H9 (cell line): ENCODE data around the gene CDH4. TPM values are rescaled to one million over a fixed set of nuclear protein-coding genes. Genes with fewer than 3 reads are reported as not detected.
A peak's percentile ranks its signal among the peaks of the same experiment; 100 is the strongest.

ENCODE experiments used
- DNase-seq: peaks from one replicate; pipeline ENCODE4 v3.0.0-alpha.2; 2017
- H2AFZ ChIP-seq: one replicate; pipeline ENCODE4 v1.6.1; 2013; ENCODE audit warnings: mild to moderate bottlenecking, low read length, control low read depth, moderate library complexity
- H2AK5ac ChIP-seq: 2 replicates; pipeline ENCODE4 v1.6.1; 2013; ENCODE audit warnings: low read length, control low read depth, mixed read lengths; ENCODE audit not compliant: insufficient read length
- H2BK120ac ChIP-seq: one replicate; pipeline ENCODE4 v1.6.1; 2013; ENCODE audit warnings: low read depth, mild to moderate bottlenecking, low read length, control low read depth, inconsistent platforms; ENCODE audit not compliant: poor library complexity, severe bottlenecking
- H2BK12ac ChIP-seq: 2 replicates; pipeline ENCODE4 v1.6.1; 2013; ENCODE audit warnings: low read length, control low read depth, mixed read lengths, low read depth; ENCODE audit not compliant: insufficient read length
- H2BK15ac ChIP-seq: 2 replicates; pipeline ENCODE4 v1.6.1; 2013; ENCODE audit warnings: low read depth, low read length, control low read depth
- H2BK20ac ChIP-seq: one replicate; pipeline ENCODE4 v1.6.1; 2013; ENCODE audit warnings: low read depth, mild to moderate bottlenecking, low read length, control low read depth, inconsistent platforms; ENCODE audit not compliant: poor library complexity, severe bottlenecking
- H2BK5ac ChIP-seq: 2 replicates; pipeline ENCODE4 v1.6.1; 2013; ENCODE audit warnings: low read length, control low read depth, mixed read lengths; ENCODE audit not compliant: insufficient read length
- H3K14ac ChIP-seq: 2 replicates; pipeline ENCODE4 v1.6.1; 2013; ENCODE audit warnings: low read length, control low read depth; ENCODE audit not compliant: insufficient read depth
- H3K18ac ChIP-seq: 2 replicates; pipeline ENCODE4 v1.6.1; 2013; ENCODE audit warnings: low read depth, mild to moderate bottlenecking, mixed read lengths, low read length, control low read depth; ENCODE audit not compliant: insufficient read length
- H3K23ac ChIP-seq: 2 replicates; pipeline ENCODE4 v1.6.1; 2013; ENCODE audit warnings: low read length, control low read depth, mixed read lengths, low read depth; ENCODE audit not compliant: insufficient read length
- H3K23me2 ChIP-seq: 2 replicates; pipeline ENCODE4 v1.6.1; 2013; ENCODE audit warnings: low read depth, mild to moderate bottlenecking, mixed read lengths, low read length, control low read depth; ENCODE audit not compliant: insufficient read length, poor library complexity, severe bottlenecking
- H3K27ac ChIP-seq: 2 replicates; pipeline ENCODE4 v1.5.1; 2013; ENCODE audit warnings: low read length, control low read depth, mixed read lengths, low read depth; ENCODE audit not compliant: insufficient read length
- H3K27me3 ChIP-seq: 2 replicates; pipeline ENCODE4 v1.6.1; 2013; ENCODE audit warnings: low read length, control low read depth, inconsistent platforms; ENCODE audit not compliant: insufficient read depth
- H3K4ac ChIP-seq: 2 replicates; pipeline ENCODE4 v1.6.1; 2013; ENCODE audit warnings: low read depth, mild to moderate bottlenecking, control low read depth, inconsistent platforms, low read length, moderate library complexity
- H3K4me1 ChIP-seq: 2 replicates; pipeline ENCODE4 v1.6.1; 2013; ENCODE audit warnings: low read length, control low read depth, inconsistent platforms; ENCODE audit not compliant: insufficient read depth
- H3K4me2 ChIP-seq: 2 replicates; pipeline ENCODE4 v1.6.1; 2013; ENCODE audit warnings: low read length, control low read depth, mixed read lengths; ENCODE audit not compliant: insufficient read length, insufficient read depth
- H3K56ac ChIP-seq: 2 replicates; pipeline ENCODE4 v1.6.1; 2013; ENCODE audit warnings: low read depth, mild to moderate bottlenecking, mixed read lengths, low read length, control low read depth; ENCODE audit not compliant: insufficient read length
- H3K79me1 ChIP-seq: 2 replicates; pipeline ENCODE4 v1.6.1; 2013; ENCODE audit warnings: low read depth, mild to moderate bottlenecking, moderate library complexity, low read length, control low read depth, inconsistent platforms; ENCODE audit not compliant: insufficient read depth, poor library complexity, severe bottlenecking
- H3K79me2 ChIP-seq: 2 replicates; pipeline ENCODE4 v1.6.1; 2013; ENCODE audit warnings: low read length, control low read depth, inconsistent platforms; ENCODE audit not compliant: insufficient read depth
- H3K9ac ChIP-seq: 2 replicates; pipeline ENCODE4 v1.6.1; 2013; ENCODE audit warnings: low read length, control low read depth, mixed read lengths; ENCODE audit not compliant: insufficient read length; ENCODE audit errors: extremely low read depth
- H3K9me3 ChIP-seq: one replicate; pipeline ENCODE4 v1.6.1; 2013; ENCODE audit warnings: low read depth, low read length, inconsistent platforms; ENCODE audit not compliant: control insufficient read depth
- H3T11ph ChIP-seq: one replicate; pipeline ENCODE4 v1.6.1; 2013; ENCODE audit warnings: mild to moderate bottlenecking, low read length, control low read depth, inconsistent platforms
- H4K20me1 ChIP-seq: one replicate; pipeline ENCODE4 v1.6.1; 2013; ENCODE audit not compliant: control insufficient read depth, insufficient read length, insufficient read depth
- H4K5ac ChIP-seq: 2 replicates; pipeline ENCODE4 v1.6.1; 2013; ENCODE audit warnings: low read depth, mild to moderate bottlenecking, mixed read lengths, low read length, control low read depth; ENCODE audit not compliant: insufficient read length
- H4K8ac ChIP-seq: replicated peaks from 2 replicates; pipeline ENCODE4 v1.6.1; 2013; ENCODE audit warnings: low read length, control low read depth, mixed read lengths, low read depth; ENCODE audit not compliant: insufficient read length
- H4K91ac ChIP-seq: 2 replicates; pipeline ENCODE4 v1.6.1; 2013; ENCODE audit warnings: low read depth, mild to moderate bottlenecking, moderate library complexity, mixed read lengths, low read length, control low read depth; ENCODE audit not compliant: insufficient read length
- H3K27ac Mint-ChIP-seq, 3 experiments: 2 replicates in 2 of 3; 3 replicates in 1 of 3; pipeline ENCODE4 v1.8.0; 2020 to 2021; ENCODE audit warnings: mixed read lengths in 3 of 3, mild to moderate bottlenecking in 1 of 3, moderate library complexity in 1 of 3
- H3K27me3 Mint-ChIP-seq: 2 replicates; pipeline ENCODE4 v1.8.0; 2021; ENCODE audit warnings: low read depth, mild to moderate bottlenecking, moderate library complexity, mixed read lengths
- H3K36me3 Mint-ChIP-seq, 3 experiments: 2 replicates in 2 of 3; 3 replicates in 1 of 3; pipeline ENCODE4 v1.8.0; 2020 to 2021; ENCODE audit warnings: low read depth in 3 of 3, mixed read lengths in 3 of 3; ENCODE audit not compliant: insufficient read depth in 1 of 3
- H3K4me1 Mint-ChIP-seq, 2 experiments: 2 replicates each; pipeline ENCODE4 v1.8.0; 2020; ENCODE audit warnings: mixed read lengths in 2 of 2
- H3K4me3 Mint-ChIP-seq, 2 experiments: 2 replicates in 1 of 2; 3 replicates in 1 of 2; pipeline ENCODE4 v1.8.0; 2020 to 2021; ENCODE audit warnings: mild to moderate bottlenecking in 2 of 2, mixed read lengths in 2 of 2, moderate library complexity in 1 of 2
- H3K9me3 Mint-ChIP-seq, 2 experiments: 2 replicates in 1 of 2; 3 replicates in 1 of 2; pipeline ENCODE4 v1.8.0; 2020; ENCODE audit warnings: mild to moderate bottlenecking in 2 of 2, mixed read lengths in 2 of 2, moderate library complexity in 1 of 2
- WGBS: extraction: QIAGEN DNeasy Blood & Tissue Kit; methylation state at CpG from one replicate; pipeline ENCODE4 v1.1.7; 2013; ENCODE audit warnings: missing lambda C conversion rate, low lambda C conversion rate, mixed read lengths; ENCODE audit not compliant: insufficient read length; ENCODE audit errors: extremely low coverage; 5-methylcytosine and 5-hydroxymethylcytosine counted together
- total RNA-seq: library from RNA; stranded (reverse); gene quantifications from 2 replicates; pipeline ENCODE4 v1.2.1, GENCODE V29; 2021
- TF ChIP-seq, protein P1 (sequence below): fragments of 200-600 bp; sonication (generic); conservative IDR thresholded peaks from 3 replicates; pipeline ENCODE4 v1.8.0; 2021; ENCODE audit warnings: antibody characterized with exemption, mild to moderate bottlenecking

CDH4 gene
- total RNA-seq, 1 experiment from 2014 or later: 3.0 TPM

DNA sequence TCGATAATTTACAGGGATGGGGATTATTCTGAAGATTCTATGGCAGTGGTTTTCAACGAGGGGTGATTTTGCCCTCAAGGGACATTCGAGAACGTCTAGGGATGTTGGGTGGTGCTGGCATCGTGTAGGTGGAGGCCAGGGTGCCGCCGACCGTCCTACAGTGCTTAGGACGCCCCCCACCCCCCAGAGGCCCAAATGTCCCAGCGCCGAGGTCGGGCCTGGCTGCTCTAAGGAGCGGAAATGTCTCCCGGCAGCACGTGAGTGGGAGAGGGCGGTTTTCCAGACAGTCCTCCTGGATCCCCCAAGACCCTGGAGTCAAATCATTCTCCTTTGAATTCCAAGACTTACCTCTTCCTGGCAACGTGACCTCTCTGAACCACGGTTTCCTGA lies 101.9 kb downstream of the CDH4 start:
- Histone ChIP-seq H3K79me1 (no peaks in the 10 kb centered on the region), H2AFZ (no peak overlapping the region), H3K27ac (no peak overlapping the region), H3K9me3 (no peaks in the 10 kb centered on the region), H4K8ac (no peak overlapping the region), H3K9ac (no peak overlapping the region), H3K4me1 (peaks cover 4% of the 10 kb centered on the region; the same call in 1 of the 2 replicates), H3K4ac (no peak overlapping the region), H3T11ph (no peak overlapping the region), H2AK5ac (no peak overlapping the region), H2BK120ac (no peak overlapping the region), H2BK20ac (no peak overlapping the region), H3K56ac (no peak overlapping the region), H4K5ac (no peak overlapping the region), H4K20me1 (no peaks in the 10 kb centered on the region), H2BK5ac (no peak overlapping the region), H2BK15ac (no peak overlapping the region), H3K18ac (no peak overlapping the region), H3K23me2 (peaks cover 3% of the 10 kb centered on the region), H4K91ac (no peak overlapping the region), H3K27me3 (peaks cover 16% of the 10 kb centered on the region; the same call in 1 of the 2 replicates), H3K4me2 (no peak overlapping the region), H3K23ac (no peak overlapping the region), H3K79me2 (no peaks in the 10 kb centered on the region), H2BK12ac (no peak overlapping the region), H3K14ac (no peak overlapping the region)
- Mint-ChIP-seq H3K27ac (peak overlapping the region in 1 of 3 experiments; percentile 16; a peak in 1 of 7 replicates), H3K4me3 (0 out of 5 replicates have a peak overlapping the region, but pooled peaks of 1 of the 2 experiments have one; percentile 3), H3K36me3 (peaks cover 0 to 3% (median 0%) of the 10 kb centered on the region in 3 experiments; a peak in 4 of 7 replicates), H3K9me3 (no peaks in the 10 kb centered on the region), H3K4me1 (peaks cover 47 to 48% of the 10 kb centered on the region in 2 experiments), H3K27me3 (peaks cover 68% of the 10 kb centered on the region)
- TF ChIP-seq, protein P1, sequence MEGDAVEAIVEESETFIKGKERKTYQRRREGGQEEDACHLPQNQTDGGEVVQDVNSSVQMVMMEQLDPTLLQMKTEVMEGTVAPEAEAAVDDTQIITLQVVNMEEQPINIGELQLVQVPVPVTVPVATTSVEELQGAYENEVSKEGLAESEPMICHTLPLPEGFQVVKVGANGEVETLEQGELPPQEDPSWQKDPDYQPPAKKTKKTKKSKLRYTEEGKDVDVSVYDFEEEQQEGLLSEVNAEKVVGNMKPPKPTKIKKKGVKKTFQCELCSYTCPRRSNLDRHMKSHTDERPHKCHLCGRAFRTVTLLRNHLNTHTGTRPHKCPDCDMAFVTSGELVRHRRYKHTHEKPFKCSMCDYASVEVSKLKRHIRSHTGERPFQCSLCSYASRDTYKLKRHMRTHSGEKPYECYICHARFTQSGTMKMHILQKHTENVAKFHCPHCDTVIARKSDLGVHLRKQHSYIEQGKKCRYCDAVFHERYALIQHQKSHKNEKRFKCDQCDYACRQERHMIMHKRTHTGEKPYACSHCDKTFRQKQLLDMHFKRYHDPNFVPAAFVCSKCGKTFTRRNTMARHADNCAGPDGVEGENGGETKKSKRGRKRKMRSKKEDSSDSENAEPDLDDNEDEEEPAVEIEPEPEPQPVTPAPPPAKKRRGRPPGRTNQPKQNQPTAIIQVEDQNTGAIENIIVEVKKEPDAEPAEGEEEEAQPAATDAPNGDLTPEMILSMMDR: no peak
- no CpG with 5 or more reads among the region's 18 CpGs for WGBS
- no peak for DNase-seq
